Upper lobe of left lung (tissue), 6 donors: ENCODE measurements around the gene MLST8. TPM values are rescaled to one million over a fixed set of nuclear protein-coding genes. Genes with fewer than 3 reads are reported as not detected.
A peak's percentile ranks its signal among the peaks of the same experiment; 100 is the strongest.

Experiments used
- ATAC-seq, 2 donors: fragments of 200-7000 bp; cut with Tn5 transposase; one replicate each; pipeline ENCODE4 v1.9.1; 2022; ENCODE audit warnings: mild to moderate bottlenecking in 2 of 2, moderate library complexity in 2 of 2; ENCODE audit not compliant: low FRiP score in 2 of 2
- DNase-seq, 2 donors: peaks; one replicate each; pipeline ENCODE4 v3.0.0-alpha.2; 2019 to 2020
- H3K27ac ChIP-seq, 4 donors: fragments of 200-600 bp; sonication (generic); one replicate each; pipeline ENCODE4 v1.5.1; 2016 to 2019
- H3K27me3 ChIP-seq, 4 donors: fragments of 200-600 bp; sonication (generic); one replicate each; pipeline ENCODE4 v1.5.1; 2017 to 2019
- H3K36me3 ChIP-seq, 4 donors: fragments of 200-600 bp; sonication (generic); one replicate each; pipeline ENCODE4 v1.5.1; 2016 to 2019
- H3K4me1 ChIP-seq, 4 donors: fragments of 200-600 bp; sonication (generic); one replicate each; pipeline ENCODE4 v1.5.1; 2018 to 2019
- H3K4me3 ChIP-seq, 4 donors: fragments of 200-600 bp; sonication (generic); one replicate each; pipeline ENCODE4 v1.5.1; 2017 to 2019; ENCODE audit warnings: mild to moderate bottlenecking in 2 of 4, moderate library complexity in 1 of 4
- H3K9me3 ChIP-seq, 4 donors: fragments of 200-600 bp; sonication (generic); one replicate each; pipeline ENCODE4 v1.5.1; 2018 to 2019
- EP300 ChIP-seq, 4 donors: sonication (generic); formaldehyde crosslinking; IDR thresholded peaks; one replicate each; pipeline ENCODE4 v1.5.1; 2017; ENCODE audit warnings: antibody characterized with exemption in 4 of 4, control low read depth in 2 of 4
- POLR2A ChIP-seq, 4 donors: fragments of 450-650 bp; IDR thresholded peaks; one replicate each; pipeline ENCODE4 v1.5.1; 2016 to 2017; ENCODE audit warnings: antibody characterized with exemption in 4 of 4, mild to moderate bottlenecking in 2 of 4
- POLR2AphosphoS5 ChIP-seq, 2 donors: sonication (generic); formaldehyde crosslinking; IDR thresholded peaks; one replicate each; pipeline ENCODE4 v1.5.1; 2017; ENCODE audit warnings: antibody characterized with exemption in 2 of 2
- WGBS, 2 donors: methylation state at CpG; one replicate each; pipeline ENCODE4 v1.1.5; 2017 to 2018; 5-methylcytosine and 5-hydroxymethylcytosine counted together
- total RNA-seq, 6 donors: library from RNA; depleted of rRNA in 4 of 6; stranded (reverse); fragments of >200 nt in 4 of 6; gene quantifications; one replicate each; pipeline versions ENCODE4 v1.1.0 to v1.2.1, GENCODE V29; 2016 to 2021
- TF ChIP-seq, protein P1 (sequence below), 6 experiments: fragments of 450-650 bp in 4 of 6; fragments of 200-600 bp in 2 of 6; sonication (generic) in 2 of 6; IDR thresholded peaks; one replicate each; pipeline ENCODE4 v1.5.1; 2016 to 2019; ENCODE audit warnings: antibody characterized with exemption in 6 of 6
- donor health status: DM: no; HTN: no; CAD: no; lungs with moderate emphysema.
- donor health status: DM: no; HTN: yes; CAD: no; lungs with severe emphysema.

Gene MLST8
- total RNA-seq, 6 donors from 2014 or later, result 24.6 to 93.2 (median 47.7) TPM

DNA sequence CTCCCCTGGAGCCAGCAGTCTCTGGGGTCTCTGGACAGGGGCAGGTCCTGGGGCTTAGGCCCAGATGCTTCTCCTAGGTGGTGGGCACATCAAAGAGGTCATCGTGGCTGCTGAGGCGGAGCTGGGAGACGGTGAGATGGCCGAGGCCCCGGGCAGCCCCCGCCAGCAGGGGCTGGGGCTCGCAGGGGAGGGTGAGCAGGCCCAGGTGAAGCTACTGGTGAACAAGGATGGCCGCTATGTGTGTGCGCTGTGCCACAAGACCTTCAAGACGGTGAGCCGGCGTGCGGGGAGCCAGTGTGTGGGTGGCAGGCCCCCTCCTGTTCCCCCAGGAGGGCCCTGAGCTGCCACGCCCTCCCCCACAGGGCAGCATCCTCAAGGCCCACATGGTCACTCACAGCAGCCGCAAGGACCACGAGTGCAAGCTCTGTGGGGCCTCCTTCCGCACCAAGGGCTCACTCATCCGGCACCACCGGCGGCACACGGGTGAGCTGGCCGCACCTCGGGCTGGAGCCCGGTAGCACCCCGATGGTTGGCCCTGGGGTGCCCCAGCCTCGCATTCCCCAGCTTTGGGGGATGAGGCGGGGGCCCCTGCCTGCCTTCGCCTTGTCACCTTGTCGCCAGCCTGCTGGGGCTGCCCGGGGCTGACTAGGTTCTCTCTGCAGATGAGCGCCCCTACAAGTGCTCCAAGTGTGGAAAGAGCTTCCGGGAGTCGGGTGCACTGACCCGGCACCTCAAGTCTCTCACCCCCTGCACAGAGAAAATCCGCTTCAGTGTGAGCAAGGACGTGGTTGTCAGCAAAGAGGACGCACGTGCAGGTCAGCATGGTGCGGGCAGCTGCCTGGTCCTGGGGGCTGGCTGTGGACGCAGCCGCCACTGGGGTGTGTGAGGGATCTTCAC lies 27.1 kb downstream of the MLST8 start:
- H3K4me3 ChIP-seq, result no peak overlapping the region
- no peak overlapping the region for H3K27ac ChIP-seq
- WGBS, 2 donors, result 89 to 93% methylated on average over 29 to 37 of the region's 41 CpGs
- H3K9me3 ChIP-seq, result no peaks in the 10 kb centered on the region
- H3K4me1 ChIP-seq, result peaks cover 11 to 16% (median 13%) of the 10 kb centered on the region in 4 donors
- H3K36me3 ChIP-seq, result peaks cover 41 to 83% (median 77%) of the 10 kb centered on the region in 4 donors
- no peak for TF ChIP-seq EP300 (IDR thresholded peaks at IDR 0.05)
- TF ChIP-seq POLR2A (IDR thresholded peaks at IDR 0.05), result no peak
- TF ChIP-seq, protein P1, sequence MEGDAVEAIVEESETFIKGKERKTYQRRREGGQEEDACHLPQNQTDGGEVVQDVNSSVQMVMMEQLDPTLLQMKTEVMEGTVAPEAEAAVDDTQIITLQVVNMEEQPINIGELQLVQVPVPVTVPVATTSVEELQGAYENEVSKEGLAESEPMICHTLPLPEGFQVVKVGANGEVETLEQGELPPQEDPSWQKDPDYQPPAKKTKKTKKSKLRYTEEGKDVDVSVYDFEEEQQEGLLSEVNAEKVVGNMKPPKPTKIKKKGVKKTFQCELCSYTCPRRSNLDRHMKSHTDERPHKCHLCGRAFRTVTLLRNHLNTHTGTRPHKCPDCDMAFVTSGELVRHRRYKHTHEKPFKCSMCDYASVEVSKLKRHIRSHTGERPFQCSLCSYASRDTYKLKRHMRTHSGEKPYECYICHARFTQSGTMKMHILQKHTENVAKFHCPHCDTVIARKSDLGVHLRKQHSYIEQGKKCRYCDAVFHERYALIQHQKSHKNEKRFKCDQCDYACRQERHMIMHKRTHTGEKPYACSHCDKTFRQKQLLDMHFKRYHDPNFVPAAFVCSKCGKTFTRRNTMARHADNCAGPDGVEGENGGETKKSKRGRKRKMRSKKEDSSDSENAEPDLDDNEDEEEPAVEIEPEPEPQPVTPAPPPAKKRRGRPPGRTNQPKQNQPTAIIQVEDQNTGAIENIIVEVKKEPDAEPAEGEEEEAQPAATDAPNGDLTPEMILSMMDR (IDR thresholded peaks at IDR 0.05), result no peak
- TF ChIP-seq POLR2AphosphoS5 (IDR thresholded peaks at IDR 0.05), result no peak
- peaks cover 0 to 13% (median 9%) of the 10 kb centered on the region in 4 donors for H3K27me3 ChIP-seq
- DNase-seq, result peak in 1 of 2 donors; percentile 65
- ATAC-seq, result no peak

DNA sequence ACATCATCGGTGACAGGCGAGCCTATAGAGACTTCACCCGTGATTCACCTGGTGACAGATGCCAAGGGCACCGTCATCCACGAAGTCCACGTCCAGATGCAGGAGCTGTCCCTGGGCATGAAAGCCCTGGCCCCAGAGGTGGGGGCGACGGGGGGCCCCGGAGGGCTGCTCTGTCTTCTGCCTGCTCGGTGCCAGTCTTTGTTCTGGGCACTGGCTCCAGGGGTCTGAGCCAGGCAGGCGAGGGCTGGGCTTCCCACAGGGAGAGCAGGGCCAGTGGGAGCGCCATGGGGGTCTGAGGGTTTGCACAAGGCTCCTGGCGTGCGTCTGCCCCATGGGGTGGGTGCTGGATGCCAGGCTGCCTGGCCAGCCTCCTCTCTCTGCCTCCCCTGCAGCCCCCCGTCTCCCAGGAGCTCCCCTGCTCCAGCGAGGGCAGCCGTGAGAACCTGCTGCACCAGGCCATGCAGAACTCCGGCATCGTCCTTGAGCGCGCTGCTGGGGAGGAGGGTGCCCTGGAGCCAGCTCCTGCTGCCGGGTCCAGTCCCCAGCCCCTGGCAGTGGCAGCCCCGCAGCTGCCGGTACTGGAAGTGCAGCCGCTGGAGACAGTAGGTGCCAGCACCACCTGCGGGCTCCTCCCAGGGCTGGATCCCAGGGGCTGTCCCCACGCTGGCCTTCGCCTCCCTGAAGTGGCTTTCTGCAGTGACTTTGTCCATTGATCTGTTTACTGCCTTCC lies 28.0 kb downstream of the MLST8 start:
- Histone ChIP-seq H3K27me3 (peaks cover 0 to 19% (median 10%) of the 10 kb centered on the region in 4 donors), H3K27ac (no peak overlapping the region), H3K4me1 (peaks cover 12 to 21% (median 19%) of the 10 kb centered on the region in 4 donors), H3K9me3 (no peaks in the 10 kb centered on the region), H3K36me3 (peaks cover 41 to 78% (median 75%) of the 10 kb centered on the region in 4 donors), H3K4me3 (no peak overlapping the region)
- WGBS, 2 donors, result 87 to 96% methylated on average over 7 to 27 of the region's 28 CpGs
- TF ChIP-seq POLR2AphosphoS5 (IDR thresholded peaks at IDR 0.05) (no peak), POLR2A (IDR thresholded peaks at IDR 0.05) (no peak), EP300 (IDR thresholded peaks at IDR 0.05) (no peak)
- TF ChIP-seq, protein P1 (IDR thresholded peaks at IDR 0.05), result no peak
- no peak for DNase-seq
- no peak for ATAC-seq

DNA sequence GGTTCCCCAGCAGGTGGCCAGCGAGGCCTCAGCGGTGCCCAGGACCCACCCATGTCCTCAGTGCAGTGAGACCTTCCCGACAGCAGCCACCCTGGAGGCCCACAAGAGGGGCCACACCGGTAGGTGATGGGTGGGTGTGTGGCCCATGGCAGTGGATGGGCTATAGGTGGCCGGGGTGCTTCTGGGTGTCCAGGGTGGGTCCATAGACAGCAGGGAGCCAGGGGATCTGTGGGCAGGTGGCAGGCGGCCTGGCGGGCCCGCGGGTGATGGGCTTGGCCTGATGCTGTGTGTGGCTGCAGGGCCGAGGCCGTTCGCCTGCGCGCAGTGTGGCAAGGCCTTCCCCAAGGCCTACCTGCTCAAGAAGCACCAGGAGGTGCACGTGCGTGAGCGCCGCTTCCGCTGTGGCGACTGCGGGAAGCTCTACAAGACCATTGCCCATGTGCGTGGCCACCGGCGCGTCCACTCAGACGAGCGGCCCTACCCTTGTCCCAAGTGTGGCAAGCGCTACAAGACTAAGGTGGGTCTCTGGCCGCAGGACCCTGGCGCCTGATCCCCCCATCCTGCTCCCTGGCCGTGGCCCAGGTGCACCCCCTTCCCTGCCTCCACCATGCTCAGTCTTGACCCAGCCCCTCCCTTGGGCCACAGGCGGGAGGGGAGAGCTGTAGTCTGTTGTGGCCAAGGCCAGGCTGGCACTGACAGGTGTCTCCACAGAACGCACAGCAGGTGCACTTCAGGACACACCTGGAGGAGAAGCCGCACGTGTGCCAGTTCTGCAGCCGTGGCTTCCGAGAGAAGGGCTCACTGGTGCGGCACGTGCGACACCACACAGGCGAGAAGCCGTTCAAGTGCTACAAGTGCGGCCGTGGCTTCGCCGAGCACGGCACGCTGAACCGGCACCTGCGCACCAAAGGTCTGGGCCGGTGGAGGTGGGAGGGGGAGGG lies 28.9 kb downstream of the MLST8 start:
- Histone ChIP-seq H3K27me3 (peaks cover 0 to 19% (median 10%) of the 10 kb centered on the region in 4 donors), H3K9me3 (no peaks in the 10 kb centered on the region), H3K4me3 (no peak overlapping the region), H3K27ac (no peak overlapping the region), H3K36me3 (peaks cover 36 to 68% (median 67%) of the 10 kb centered on the region in 4 donors), H3K4me1 (peaks cover 12 to 21% (median 19%) of the 10 kb centered on the region in 4 donors)
- 92 to 95% methylated on average over 12 to 50 of the region's 51 CpGs for WGBS, 2 donors
- TF ChIP-seq EP300 (IDR thresholded peaks at IDR 0.05), result no peak
- no peak for TF ChIP-seq POLR2A (IDR thresholded peaks at IDR 0.05)
- no peak for TF ChIP-seq POLR2AphosphoS5 (IDR thresholded peaks at IDR 0.05)
- TF ChIP-seq, protein P1 (IDR thresholded peaks at IDR 0.05), result no peak
- ATAC-seq (no peak), DNase-seq (peak in 1 of 2 donors; percentile 85)

DNA sequence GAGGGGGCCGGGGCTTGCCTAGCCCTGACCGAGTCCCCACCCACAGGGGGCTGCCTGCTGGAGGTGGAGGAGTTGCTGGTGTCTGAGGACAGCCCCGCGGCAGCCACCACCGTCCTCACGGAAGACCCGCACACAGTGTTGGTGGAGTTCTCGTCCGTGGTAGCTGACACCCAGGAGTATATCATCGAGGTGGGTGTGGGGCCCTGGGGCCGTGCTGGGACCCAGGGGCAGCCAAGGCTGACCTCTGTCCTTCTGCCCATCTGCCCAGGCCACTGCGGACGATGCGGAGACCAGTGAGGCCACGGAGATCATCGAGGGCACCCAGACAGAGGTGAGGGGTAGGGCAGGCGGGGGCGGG lies 29.5 kb downstream of the MLST8 start:
- Histone ChIP-seq H3K27ac (no peak overlapping the region), H3K4me3 (no peak overlapping the region), H3K27me3 (peaks cover 0 to 19% (median 10%) of the 10 kb centered on the region in 4 donors), H3K36me3 (peaks cover 30 to 64% (median 62%) of the 10 kb centered on the region in 4 donors), H3K4me1 (peaks cover 12 to 21% (median 19%) of the 10 kb centered on the region in 4 donors), H3K9me3 (no peaks in the 10 kb centered on the region)
- DNase-seq, result no peak
- 93 to 96% methylated on average over 9 to 17 of the region's 18 CpGs for WGBS, 2 donors
- no peak for ATAC-seq
- TF ChIP-seq POLR2A (IDR thresholded peaks at IDR 0.05) (no peak), POLR2AphosphoS5 (IDR thresholded peaks at IDR 0.05) (no peak), EP300 (IDR thresholded peaks at IDR 0.05) (no peak)
- TF ChIP-seq, protein P1 (IDR thresholded peaks at IDR 0.05), result no peak
